ENCODE measurements around the gene RNF146. TPM values are rescaled to one million over a fixed set of nuclear protein-coding genes. Genes with fewer than 3 reads are reported as not detected.

The RNF146 gene
- polyA plus RNA-seq, 1 donor (not counting 4 experiments of a cell fraction or from before 2014, with no cell fraction given), result 36.6 TPM

DNA sequence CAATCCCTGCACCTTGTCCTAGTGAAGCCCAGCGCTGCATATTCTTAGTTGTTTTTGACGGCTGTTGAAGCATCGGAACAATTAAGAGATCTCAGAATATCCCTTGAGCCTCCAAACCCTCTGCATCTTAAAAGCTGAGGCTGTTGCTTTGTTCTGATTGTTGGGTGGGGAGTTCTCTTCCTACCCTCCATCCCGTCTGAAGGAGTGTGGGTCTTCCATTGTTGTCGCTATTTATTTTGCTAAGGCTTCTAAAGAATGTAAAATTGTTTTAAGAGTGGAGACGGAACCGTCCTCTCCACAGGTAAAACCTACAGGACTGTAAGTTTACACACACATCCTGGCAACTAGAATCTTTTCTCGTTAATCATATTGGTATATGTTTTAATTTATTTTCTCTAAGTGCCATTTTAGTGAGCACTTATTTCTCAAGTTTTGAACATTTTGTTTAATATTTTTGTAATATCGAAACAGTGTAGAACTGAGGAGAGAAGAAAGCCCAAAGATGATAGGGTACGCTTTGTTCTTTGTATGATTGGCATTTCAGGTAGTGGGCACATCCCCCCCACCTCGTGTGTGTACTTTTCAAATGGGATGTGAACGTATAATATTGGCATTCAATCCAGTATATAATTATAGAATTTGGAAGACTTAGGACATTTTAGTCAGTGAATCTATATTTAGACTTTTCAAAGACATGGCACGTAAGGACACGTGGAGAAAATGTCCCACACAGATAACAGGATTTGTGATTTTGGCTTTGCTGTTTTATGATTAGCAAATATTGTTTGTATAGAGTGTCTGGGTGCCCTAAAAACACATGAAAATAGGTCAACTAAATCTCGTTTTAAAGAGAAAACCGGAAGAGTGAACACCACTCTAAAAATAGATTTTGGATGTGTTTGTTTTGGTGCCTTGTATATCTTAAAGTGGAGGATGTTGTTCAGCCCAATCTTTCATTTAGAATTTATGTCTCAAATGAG, 1.3 kb downstream of the RNF146 start:
- peak overlapping the region; percentile 89 for H3K9ac ChIP-seq (ENCODE audit: control insufficient read depth, extremely low read depth, insufficient read depth, low read length)
- peak overlapping the region; percentile 71 to 100 (median 87) for H3K4me3 ChIP-seq (ENCODE audit: control insufficient read depth in 2 of 3, extremely low read depth in 1 of 3, insufficient read depth in 2 of 3, low read depth in 1 of 3, low read length in 3 of 3)
- TF ChIP-seq, protein P1, sequence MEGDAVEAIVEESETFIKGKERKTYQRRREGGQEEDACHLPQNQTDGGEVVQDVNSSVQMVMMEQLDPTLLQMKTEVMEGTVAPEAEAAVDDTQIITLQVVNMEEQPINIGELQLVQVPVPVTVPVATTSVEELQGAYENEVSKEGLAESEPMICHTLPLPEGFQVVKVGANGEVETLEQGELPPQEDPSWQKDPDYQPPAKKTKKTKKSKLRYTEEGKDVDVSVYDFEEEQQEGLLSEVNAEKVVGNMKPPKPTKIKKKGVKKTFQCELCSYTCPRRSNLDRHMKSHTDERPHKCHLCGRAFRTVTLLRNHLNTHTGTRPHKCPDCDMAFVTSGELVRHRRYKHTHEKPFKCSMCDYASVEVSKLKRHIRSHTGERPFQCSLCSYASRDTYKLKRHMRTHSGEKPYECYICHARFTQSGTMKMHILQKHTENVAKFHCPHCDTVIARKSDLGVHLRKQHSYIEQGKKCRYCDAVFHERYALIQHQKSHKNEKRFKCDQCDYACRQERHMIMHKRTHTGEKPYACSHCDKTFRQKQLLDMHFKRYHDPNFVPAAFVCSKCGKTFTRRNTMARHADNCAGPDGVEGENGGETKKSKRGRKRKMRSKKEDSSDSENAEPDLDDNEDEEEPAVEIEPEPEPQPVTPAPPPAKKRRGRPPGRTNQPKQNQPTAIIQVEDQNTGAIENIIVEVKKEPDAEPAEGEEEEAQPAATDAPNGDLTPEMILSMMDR (optimal IDR thresholded peaks at IDR 0.05 in 1 of 3, IDR thresholded peaks at IDR 0.05 in 1 of 3, conservative IDR thresholded peaks at IDR 0.05 in 1 of 3; ENCODE audit: extremely low read depth in 1 of 3, insufficient read depth in 2 of 3, low read length in 3 of 3), result no peak
- TF ChIP-seq EZH2 (IDR thresholded peaks at IDR 0.05; ENCODE audit: low read length), result no peak
- no peak for DNase-seq (ENCODE audit: low read depth, low spot score)
- no peaks in the 10 kb centered on the region for H4K20me1 ChIP-seq (ENCODE audit: control insufficient read depth, extremely low read depth, insufficient read depth, low read length)
- peak overlapping the region; percentile 79 for H3K27ac ChIP-seq (ENCODE audit: control insufficient read depth, insufficient read depth, low read length)
- no peak for FAIRE-seq
- peaks cover 55% of the 10 kb centered on the region for H3K79me2 ChIP-seq (ENCODE audit: control insufficient read depth, insufficient read depth, low read length)
- H2AFZ ChIP-seq (ENCODE audit: control insufficient read depth, low read length), result peak overlapping the region; percentile 45
- H3K4me2 ChIP-seq (ENCODE audit: control insufficient read depth, extremely low read depth, insufficient read depth, low read depth, low read length), result peak overlapping the region; percentile 89
- H3K9me3 ChIP-seq (ENCODE audit: control insufficient read depth, low read depth, low read length), result no peaks in the 10 kb centered on the region
- H3K36me3 ChIP-seq (ENCODE audit: control insufficient read depth in 2 of 2, extremely low read depth in 1 of 2, insufficient read depth in 2 of 2, low read length in 2 of 2), result no peaks in the 10 kb centered on the region
- H3K4me1 ChIP-seq (ENCODE audit: control insufficient read depth, extremely low read depth, insufficient read depth, low read length), result peaks cover 6% of the 10 kb centered on the region
- H3K9me1 ChIP-seq (ENCODE audit: control insufficient read depth, extremely low read depth, insufficient read depth, low read length), result no peaks in the 10 kb centered on the region
- dilution Hi-C loops (cut with MboI; ENCODE audit: extremely low pct_ligation_motif_present, low sequenced_read_pairs), result no loop called here
- H3K27me3 ChIP-seq (ENCODE audit: control insufficient read depth, extremely low read depth, insufficient read depth, low read length), result no peaks in the 10 kb centered on the region

DNA sequence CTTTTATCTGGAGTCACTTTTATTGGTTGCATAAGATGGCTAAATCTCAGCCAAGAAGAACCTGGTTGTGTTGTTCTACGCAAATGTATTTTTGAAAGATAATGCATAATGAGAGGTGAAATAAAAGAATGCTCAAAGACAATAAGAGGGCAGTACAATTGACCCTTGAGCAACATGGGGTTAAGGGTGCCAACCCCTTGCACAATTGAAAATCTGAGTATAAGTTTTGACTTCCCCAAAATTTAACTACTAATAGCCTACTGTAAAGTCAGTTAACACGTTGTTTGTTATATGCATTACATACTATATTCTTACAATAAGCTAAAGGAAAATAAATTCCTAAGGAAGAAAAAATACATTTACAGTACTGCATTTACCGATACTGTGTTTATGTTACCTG, 5.9 kb downstream of the RNF146 start:
- Histone ChIP-seq H3K4me3 (ENCODE audit: control insufficient read depth in 2 of 3, extremely low read depth in 1 of 3, insufficient read depth in 2 of 3, low read depth in 1 of 3, low read length in 3 of 3) (no peak overlapping the region), H3K27me3 (ENCODE audit: control insufficient read depth, extremely low read depth, insufficient read depth, low read length) (no peaks in the 10 kb centered on the region), H2AFZ (ENCODE audit: control insufficient read depth, low read length) (no peak overlapping the region), H3K27ac (ENCODE audit: control insufficient read depth, insufficient read depth, low read length) (no peak overlapping the region), H3K9me3 (ENCODE audit: control insufficient read depth, low read depth, low read length) (no peaks in the 10 kb centered on the region), H3K4me1 (ENCODE audit: control insufficient read depth, extremely low read depth, insufficient read depth, low read length) (peaks cover 3% of the 10 kb centered on the region), H4K20me1 (ENCODE audit: control insufficient read depth, extremely low read depth, insufficient read depth, low read length) (no peaks in the 10 kb centered on the region), H3K79me2 (ENCODE audit: control insufficient read depth, insufficient read depth, low read length) (peaks cover 57% of the 10 kb centered on the region), H3K9me1 (ENCODE audit: control insufficient read depth, extremely low read depth, insufficient read depth, low read length) (no peaks in the 10 kb centered on the region), H3K4me2 (ENCODE audit: control insufficient read depth, extremely low read depth, insufficient read depth, low read depth, low read length) (no peak overlapping the region), H3K36me3 (ENCODE audit: control insufficient read depth in 2 of 2, extremely low read depth in 1 of 2, insufficient read depth in 2 of 2, low read length in 2 of 2) (no peaks in the 10 kb centered on the region), H3K9ac (ENCODE audit: control insufficient read depth, extremely low read depth, insufficient read depth, low read length) (no peak overlapping the region)
- no peak for DNase-seq (ENCODE audit: low read depth, low spot score)
- FAIRE-seq, result no peak
- dilution Hi-C loops (cut with MboI; ENCODE audit: extremely low pct_ligation_motif_present, low sequenced_read_pairs), result no loop called here
- TF ChIP-seq, protein P1 (optimal IDR thresholded peaks at IDR 0.05 in 1 of 3, IDR thresholded peaks at IDR 0.05 in 1 of 3, conservative IDR thresholded peaks at IDR 0.05 in 1 of 3; ENCODE audit: extremely low read depth in 1 of 3, insufficient read depth in 2 of 3, low read length in 3 of 3), result no peak
- no peak for TF ChIP-seq EZH2 (IDR thresholded peaks at IDR 0.05; ENCODE audit: low read length)
